HCT116 (cell line): ENCODE results near the gene FGFR3. TPM values are rescaled to one million over a fixed set of nuclear protein-coding genes. Genes with fewer than 3 reads are reported as not detected.

Experiments used
- ATAC-seq: fragments of 200-7000 bp; cut with Tn5 transposase; 2 replicates; pipeline ENCODE4 v1.9.1; 2020; ENCODE audit warnings: mild to moderate bottlenecking, moderate library complexity
- BruUV-seq: library from RNA; stranded (reverse); fragments of 400-500 nt; replicated peaks from 2 replicates; lab custom pipeline; 2021; lab: Mats Ljungman, UMichigan
- CTCF ChIA-PET: fragments of 300-600 bp; sonication (Branson Sonifier 250); formaldehyde crosslinking; loops from one replicate; lab custom pipeline; 2021; ENCODE audit warnings: antibody characterized with exemption; lab: Charles Lee
- POLR2A ChIA-PET: fragments of 300-600, 350-600 bp; sonication (Branson Sonifier 250); formaldehyde crosslinking; loops from one replicate; lab custom pipeline; 2021; ENCODE audit warnings: antibody characterized with exemption; lab: Charles Lee
- RAD21 ChIA-PET, 2 experiments: fragments of 300-600 bp; sonication (Branson Sonifier 250); formaldehyde crosslinking; loops; one replicate each; lab custom pipeline; 2023; ENCODE audit warnings: low total read pairs in 2 of 2; ENCODE audit not compliant: uncharacterized antibody in 2 of 2, unreplicated experiment in 2 of 2, low non-redundant PET in 1 of 2; lab: Charles Lee
- DNase-seq: peaks from one replicate; pipeline ENCODE4 v3.0.0-alpha.2; 2010; ENCODE audit warnings: low read depth, low spot score
- H2AFZ ChIP-seq: fragments of 200-600 bp; shearing (Covaris generic), sonication (generic); 2 replicates; pipeline ENCODE4 v1.6.1; 2017; ENCODE audit warnings: low read depth, mixed run types, mixed read lengths, antibody characterized with exemption, low read length; ENCODE audit not compliant: poor library complexity, severe bottlenecking
- H3K27ac ChIP-seq: 2 replicates; pipeline ENCODE4 v1.5.1; 2012; ENCODE audit warnings: low read depth, low read length
- H3K27me3 ChIP-seq: fragments of 200-600 bp; sonication (generic); 2 replicates; pipeline ENCODE4 v1.6.1; 2016; ENCODE audit warnings: mixed run types, low read length, mixed read lengths; ENCODE audit not compliant: insufficient read depth
- H3K36me3 ChIP-seq, 2 experiments: fragments of 200-500 bp in 1 of 2; fragments of 200-600 bp in 1 of 2; sonication (Bioruptor generic) in 1 of 2; sonication (generic) in 1 of 2; 2 replicates each; pipeline versions ENCODE4 v1.5.1 to v1.6.1; 2014 to 2016; ENCODE audit warnings: low read length in 2 of 2, inconsistent platforms in 1 of 2, mixed read lengths in 1 of 2, mixed run types in 1 of 2; ENCODE audit not compliant: insufficient read depth in 2 of 2, control insufficient read depth in 1 of 2
- H3K4me1 ChIP-seq, 2 experiments: fragments of 200-600 bp in 1 of 2; sonication (generic) in 1 of 2; 2 replicates each; pipeline versions ENCODE4 v1.5.1 to v1.6.1; 2012 to 2017; ENCODE audit warnings: low read length in 2 of 2, inconsistent platforms in 1 of 2, mild to moderate bottlenecking in 1 of 2, mixed read lengths in 1 of 2, mixed run types in 1 of 2, moderate library complexity in 1 of 2; ENCODE audit not compliant: insufficient read depth in 2 of 2, control insufficient read depth in 1 of 2
- H3K4me2 ChIP-seq: fragments of 200-600 bp; sonication (generic); 2 replicates; pipeline ENCODE4 v1.6.1; 2017; ENCODE audit warnings: mixed run types, low read length, mixed read lengths
- H3K4me3 ChIP-seq, 2 experiments: fragments of 200-600 bp in 1 of 2; sonication (generic) in 1 of 2; replicated peaks in 1 of 2; 2 replicates each; pipeline ENCODE4 v1.5.1; 2011 to 2016; ENCODE audit warnings: low read length in 2 of 2, control low read depth in 1 of 2, low read depth in 1 of 2, mild to moderate bottlenecking in 1 of 2, mixed read lengths in 1 of 2, mixed run types in 1 of 2
- H3K79me2 ChIP-seq: fragments of 200-600 bp; sonication (generic); 2 replicates; pipeline ENCODE4 v1.6.1; 2017; ENCODE audit warnings: mild to moderate bottlenecking, mixed run types, low read length, moderate library complexity, mixed read lengths; ENCODE audit not compliant: insufficient read depth
- H3K9ac ChIP-seq: fragments of 200-600 bp; sonication (generic); 2 replicates; pipeline ENCODE4 v1.6.1; 2016; ENCODE audit warnings: low read length, mixed read lengths
- H3K9me2 ChIP-seq: fragments of 200-600 bp; sonication (generic), shearing (Covaris generic); 2 replicates; pipeline ENCODE4 v1.6.1; 2017; ENCODE audit warnings: mixed run types, mild to moderate bottlenecking, moderate library complexity; ENCODE audit not compliant: insufficient read depth
- H3K9me3 ChIP-seq, 2 experiments: fragments of 200-500 bp in 1 of 2; fragments of 200-600 bp in 1 of 2; sonication (Bioruptor generic) in 1 of 2; sonication (generic) in 1 of 2; 2 replicates each; pipeline ENCODE4 v1.6.1; 2014 to 2017; ENCODE audit warnings: low read length in 2 of 2, mixed read lengths in 2 of 2, inconsistent platforms in 1 of 2, low read depth in 1 of 2, mild to moderate bottlenecking in 1 of 2, mixed run types in 1 of 2, moderate library complexity in 1 of 2; ENCODE audit not compliant: control insufficient read depth in 1 of 2, insufficient read depth in 1 of 2
- H4K20me1 ChIP-seq: fragments of 200-600 bp; sonication (generic), shearing (Covaris generic); 2 replicates; pipeline ENCODE4 v1.6.1; 2017; ENCODE audit warnings: mixed run types, mild to moderate bottlenecking, moderate library complexity; ENCODE audit not compliant: insufficient read depth
- CBX3 ChIP-seq: IDR thresholded peaks from 2 replicates; pipeline ENCODE4 v1.6.1; 2012; ENCODE audit warnings: low read depth
- CEBPB ChIP-seq: IDR thresholded peaks from 2 replicates; pipeline ENCODE4 v1.6.1; 2012; ENCODE audit warnings: low read depth
- EGR1 ChIP-seq: IDR thresholded peaks from 2 replicates; pipeline ENCODE4 v1.6.1; 2012; ENCODE audit warnings: low read depth
- EZH2 ChIP-seq: fragments of 200-600 bp; sonication (generic); IDR thresholded peaks from 2 replicates; pipeline ENCODE4 v1.6.1; 2017; ENCODE audit warnings: antibody characterized with exemption, mixed run types
- FOSL1 ChIP-seq: IDR thresholded peaks from 2 replicates; pipeline ENCODE4 v1.6.1; 2012; ENCODE audit warnings: low read depth
- POLR2A ChIP-seq: IDR thresholded peaks from 2 replicates; pipeline ENCODE4 v1.7.0; 2011; ENCODE audit warnings: borderline replicate concordance; ENCODE audit not compliant: insufficient read depth, insufficient read length; ENCODE audit errors: extremely low read depth
- RAD21 ChIP-seq: IDR thresholded peaks from 2 replicates; pipeline ENCODE4 v1.6.1; 2012; ENCODE audit warnings: low read depth, mild to moderate bottlenecking
- SIN3A ChIP-seq: IDR thresholded peaks from 2 replicates; pipeline ENCODE4 v1.6.1; 2012; ENCODE audit warnings: low read depth
- SP1 ChIP-seq: IDR thresholded peaks from 2 replicates; pipeline ENCODE4 v1.6.1; 2012; ENCODE audit warnings: low read depth
- SRF ChIP-seq: IDR thresholded peaks from 2 replicates; pipeline ENCODE4 v1.6.1; 2012; ENCODE audit warnings: low read depth
- TCF7L2 ChIP-seq: IDR thresholded peaks from 2 replicates; pipeline ENCODE4 v1.7.0; 2011; ENCODE audit warnings: borderline replicate concordance, inconsistent platforms; ENCODE audit not compliant: insufficient read depth, insufficient read length; ENCODE audit errors: extremely low read depth
- YY1 ChIP-seq: IDR thresholded peaks from 2 replicates; pipeline ENCODE4 v1.6.1; 2011; ENCODE audit warnings: low read length, low read depth, moderate library complexity, mild to moderate bottlenecking; ENCODE audit not compliant: insufficient replicate concordance; ENCODE audit errors: extremely low read depth
- ZFX ChIP-seq: fragments of 450-650 bp; IDR thresholded peaks from 2 replicates; pipeline ENCODE4 v1.6.1; 2017
- ZNF274 ChIP-seq: fragments of 200-500 bp; sonication (Bioruptor generic); IDR thresholded peaks from 2 replicates; pipeline ENCODE4 v1.6.1; 2014; ENCODE audit warnings: mild to moderate bottlenecking, low read depth, low read length, inconsistent platforms
- intact Hi-C: fragments of 100-400 bp; cut with micrococcal nuclease; formaldehyde crosslinking; loops from 2 replicates; pipeline ENCODE4 v1.10.0; 2022
- total RNA-seq: library from RNA; stranded (reverse); gene quantifications from one replicate; pipeline ENCODE4 v1.2.1, GENCODE V29; 2021; ENCODE audit not compliant: unreplicated experiment
- TF ChIP-seq, protein P1 (sequence below), 3 experiments: fragments of 200-600 bp in 1 of 3; sonication (generic) in 1 of 3; IDR thresholded peaks in 2 of 3; conservative IDR thresholded peaks in 1 of 3; 2 replicates each; pipeline ENCODE4 v1.5.1; 2012 to 2017; ENCODE audit warnings: low read depth in 2 of 3, low read length in 2 of 3, antibody characterized with exemption in 1 of 3, borderline replicate concordance in 1 of 3, control low read depth in 1 of 3, mild to moderate bottlenecking in 1 of 3, mixed read lengths in 1 of 3, mixed run types in 1 of 3, moderate library complexity in 1 of 3; ENCODE audit not compliant: insufficient read depth in 1 of 3
- TF ChIP-seq, protein P2 (sequence below): IDR thresholded peaks from 2 replicates; pipeline ENCODE4 v1.6.1; 2012
- TF ChIP-seq, protein P3 (sequence below): IDR thresholded peaks from 2 replicates; pipeline ENCODE4 v1.6.1; 2012; ENCODE audit warnings: low read depth
- TF ChIP-seq, protein P4 (sequence below): IDR thresholded peaks from 2 replicates; pipeline ENCODE4 v1.6.1; 2011; ENCODE audit warnings: mild to moderate bottlenecking, low read length, moderate library complexity; ENCODE audit not compliant: insufficient replicate concordance; ENCODE audit errors: extremely low read depth

FGFR3 gene
- total RNA-seq, 1 experiment from 2014 or later, result 31.7 TPM

DNA sequence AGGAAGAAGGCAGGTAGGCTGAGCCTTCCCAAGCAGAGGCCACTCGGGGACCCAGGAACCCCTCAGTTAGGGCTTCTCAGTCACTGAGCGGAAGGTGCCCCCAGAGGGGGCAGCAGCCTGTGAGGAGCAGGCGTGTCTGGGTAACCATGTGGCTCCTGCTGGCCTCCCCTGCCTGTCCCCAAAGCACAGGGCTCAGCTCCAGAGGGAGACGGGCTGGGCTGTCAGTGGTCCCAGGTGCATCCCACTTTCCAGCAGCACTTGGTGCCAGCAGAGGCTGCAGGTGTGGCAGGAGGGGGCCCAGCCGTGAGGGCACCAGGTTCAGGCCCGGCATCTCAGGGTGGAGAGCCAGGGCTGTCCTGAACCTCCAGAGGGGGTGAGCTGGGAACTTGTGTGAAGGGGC, 49.1 kb upstream of the FGFR3 start:
- no peaks in the 10 kb centered on the region for H3K27me3 ChIP-seq
- no peak overlapping the region for H3K4me3 ChIP-seq
- no peaks in the 10 kb centered on the region for H3K9me3 ChIP-seq
- H4K20me1 ChIP-seq, result no peaks in the 10 kb centered on the region
- peaks cover 6 to 35% of the 10 kb centered on the region in 2 experiments; a peak in 3 of 4 replicates for H3K36me3 ChIP-seq
- ChIA-PET POLR2A (no interaction called here), RAD21 (no interaction called here), CTCF (interaction anchor here (1.1 to 2.5 kb wide), 2 partner anchors 66 to 163 kb away, joined by 3 to 13 read pairs; no protein-coding TSS in a partner anchor)
- peaks cover 0 to 17% of the 10 kb centered on the region in 2 experiments; a peak in 1 of 4 replicates for H3K4me1 ChIP-seq
- no TSS peak for BruUV-seq
- no peak overlapping the region for H3K9ac ChIP-seq
- no peaks in the 10 kb centered on the region for H3K79me2 ChIP-seq
- DNase-seq (no peak), ATAC-seq (no peak)
- TF ChIP-seq POLR2A, result no peak
- TF ChIP-seq SRF, result no peak
- no peak for TF ChIP-seq SP1
- TF ChIP-seq ZFX, result no peak
- no peak for TF ChIP-seq RAD21
- no peak for TF ChIP-seq ZNF274
- TF ChIP-seq TCF7L2, result no peak
- no peak for TF ChIP-seq SIN3A
- TF ChIP-seq, protein P1, sequence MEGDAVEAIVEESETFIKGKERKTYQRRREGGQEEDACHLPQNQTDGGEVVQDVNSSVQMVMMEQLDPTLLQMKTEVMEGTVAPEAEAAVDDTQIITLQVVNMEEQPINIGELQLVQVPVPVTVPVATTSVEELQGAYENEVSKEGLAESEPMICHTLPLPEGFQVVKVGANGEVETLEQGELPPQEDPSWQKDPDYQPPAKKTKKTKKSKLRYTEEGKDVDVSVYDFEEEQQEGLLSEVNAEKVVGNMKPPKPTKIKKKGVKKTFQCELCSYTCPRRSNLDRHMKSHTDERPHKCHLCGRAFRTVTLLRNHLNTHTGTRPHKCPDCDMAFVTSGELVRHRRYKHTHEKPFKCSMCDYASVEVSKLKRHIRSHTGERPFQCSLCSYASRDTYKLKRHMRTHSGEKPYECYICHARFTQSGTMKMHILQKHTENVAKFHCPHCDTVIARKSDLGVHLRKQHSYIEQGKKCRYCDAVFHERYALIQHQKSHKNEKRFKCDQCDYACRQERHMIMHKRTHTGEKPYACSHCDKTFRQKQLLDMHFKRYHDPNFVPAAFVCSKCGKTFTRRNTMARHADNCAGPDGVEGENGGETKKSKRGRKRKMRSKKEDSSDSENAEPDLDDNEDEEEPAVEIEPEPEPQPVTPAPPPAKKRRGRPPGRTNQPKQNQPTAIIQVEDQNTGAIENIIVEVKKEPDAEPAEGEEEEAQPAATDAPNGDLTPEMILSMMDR (IDR thresholded peaks at IDR 0.05 in 2 of 3, conservative IDR thresholded peaks at IDR 0.05 in 1 of 3; ENCODE audit: borderline replicate concordance in 1 of 3, insufficient read depth in 1 of 3, low read depth in 2 of 3, low read length in 2 of 3), result no peak
- no peak for TF ChIP-seq CEBPB
- no peak for TF ChIP-seq EZH2
- TF ChIP-seq YY1, result no peak
- TF ChIP-seq, protein P2, sequence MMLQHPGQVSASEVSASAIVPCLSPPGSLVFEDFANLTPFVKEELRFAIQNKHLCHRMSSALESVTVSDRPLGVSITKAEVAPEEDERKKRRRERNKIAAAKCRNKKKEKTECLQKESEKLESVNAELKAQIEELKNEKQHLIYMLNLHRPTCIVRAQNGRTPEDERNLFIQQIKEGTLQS, result no peak
- TF ChIP-seq, protein P3, sequence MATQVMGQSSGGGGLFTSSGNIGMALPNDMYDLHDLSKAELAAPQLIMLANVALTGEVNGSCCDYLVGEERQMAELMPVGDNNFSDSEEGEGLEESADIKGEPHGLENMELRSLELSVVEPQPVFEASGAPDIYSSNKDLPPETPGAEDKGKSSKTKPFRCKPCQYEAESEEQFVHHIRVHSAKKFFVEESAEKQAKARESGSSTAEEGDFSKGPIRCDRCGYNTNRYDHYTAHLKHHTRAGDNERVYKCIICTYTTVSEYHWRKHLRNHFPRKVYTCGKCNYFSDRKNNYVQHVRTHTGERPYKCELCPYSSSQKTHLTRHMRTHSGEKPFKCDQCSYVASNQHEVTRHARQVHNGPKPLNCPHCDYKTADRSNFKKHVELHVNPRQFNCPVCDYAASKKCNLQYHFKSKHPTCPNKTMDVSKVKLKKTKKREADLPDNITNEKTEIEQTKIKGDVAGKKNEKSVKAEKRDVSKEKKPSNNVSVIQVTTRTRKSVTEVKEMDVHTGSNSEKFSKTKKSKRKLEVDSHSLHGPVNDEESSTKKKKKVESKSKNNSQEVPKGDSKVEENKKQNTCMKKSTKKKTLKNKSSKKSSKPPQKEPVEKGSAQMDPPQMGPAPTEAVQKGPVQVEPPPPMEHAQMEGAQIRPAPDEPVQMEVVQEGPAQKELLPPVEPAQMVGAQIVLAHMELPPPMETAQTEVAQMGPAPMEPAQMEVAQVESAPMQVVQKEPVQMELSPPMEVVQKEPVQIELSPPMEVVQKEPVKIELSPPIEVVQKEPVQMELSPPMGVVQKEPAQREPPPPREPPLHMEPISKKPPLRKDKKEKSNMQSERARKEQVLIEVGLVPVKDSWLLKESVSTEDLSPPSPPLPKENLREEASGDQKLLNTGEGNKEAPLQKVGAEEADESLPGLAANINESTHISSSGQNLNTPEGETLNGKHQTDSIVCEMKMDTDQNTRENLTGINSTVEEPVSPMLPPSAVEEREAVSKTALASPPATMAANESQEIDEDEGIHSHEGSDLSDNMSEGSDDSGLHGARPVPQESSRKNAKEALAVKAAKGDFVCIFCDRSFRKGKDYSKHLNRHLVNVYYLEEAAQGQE, result no peak
- no peak for TF ChIP-seq FOSL1
- no peak for TF ChIP-seq CBX3
- no peak for TF ChIP-seq EGR1
- TF ChIP-seq, protein P4, sequence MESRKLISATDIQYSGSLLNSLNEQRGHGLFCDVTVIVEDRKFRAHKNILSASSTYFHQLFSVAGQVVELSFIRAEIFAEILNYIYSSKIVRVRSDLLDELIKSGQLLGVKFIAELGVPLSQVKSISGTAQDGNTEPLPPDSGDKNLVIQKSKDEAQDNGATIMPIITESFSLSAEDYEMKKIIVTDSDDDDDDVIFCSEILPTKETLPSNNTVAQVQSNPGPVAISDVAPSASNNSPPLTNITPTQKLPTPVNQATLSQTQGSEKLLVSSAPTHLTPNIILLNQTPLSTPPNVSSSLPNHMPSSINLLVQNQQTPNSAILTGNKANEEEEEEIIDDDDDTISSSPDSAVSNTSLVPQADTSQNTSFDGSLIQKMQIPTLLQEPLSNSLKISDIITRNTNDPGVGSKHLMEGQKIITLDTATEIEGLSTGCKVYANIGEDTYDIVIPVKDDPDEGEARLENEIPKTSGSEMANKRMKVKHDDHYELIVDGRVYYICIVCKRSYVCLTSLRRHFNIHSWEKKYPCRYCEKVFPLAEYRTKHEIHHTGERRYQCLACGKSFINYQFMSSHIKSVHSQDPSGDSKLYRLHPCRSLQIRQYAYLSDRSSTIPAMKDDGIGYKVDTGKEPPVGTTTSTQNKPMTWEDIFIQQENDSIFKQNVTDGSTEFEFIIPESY, result no peak
- H3K9me2 ChIP-seq, result no peaks in the 10 kb centered on the region
- H3K27ac ChIP-seq, result no peak overlapping the region
- no peak overlapping the region for H3K4me2 ChIP-seq
- intact Hi-C loops, result no loop called here
- H2AFZ ChIP-seq, result no peak overlapping the region
